NK-92 treated with Interleukin-12 subunit alpha and Interleukin-12 subunit beta, amount 100 ng/mL, for 24 hours (cell line): Measurements from ENCODE around the gene HMGA1.
"Not testable (repeated sequence)": the region's sequence is repeated elsewhere in the genome, so short reads cannot be mapped to it uniquely, and the experiment has no call there.

Experiments
- DNase-seq: peaks from one replicate; lab custom pipeline; 2025; lab: John Stamatoyannopoulos, UW

Gene HMGA1

DNA sequence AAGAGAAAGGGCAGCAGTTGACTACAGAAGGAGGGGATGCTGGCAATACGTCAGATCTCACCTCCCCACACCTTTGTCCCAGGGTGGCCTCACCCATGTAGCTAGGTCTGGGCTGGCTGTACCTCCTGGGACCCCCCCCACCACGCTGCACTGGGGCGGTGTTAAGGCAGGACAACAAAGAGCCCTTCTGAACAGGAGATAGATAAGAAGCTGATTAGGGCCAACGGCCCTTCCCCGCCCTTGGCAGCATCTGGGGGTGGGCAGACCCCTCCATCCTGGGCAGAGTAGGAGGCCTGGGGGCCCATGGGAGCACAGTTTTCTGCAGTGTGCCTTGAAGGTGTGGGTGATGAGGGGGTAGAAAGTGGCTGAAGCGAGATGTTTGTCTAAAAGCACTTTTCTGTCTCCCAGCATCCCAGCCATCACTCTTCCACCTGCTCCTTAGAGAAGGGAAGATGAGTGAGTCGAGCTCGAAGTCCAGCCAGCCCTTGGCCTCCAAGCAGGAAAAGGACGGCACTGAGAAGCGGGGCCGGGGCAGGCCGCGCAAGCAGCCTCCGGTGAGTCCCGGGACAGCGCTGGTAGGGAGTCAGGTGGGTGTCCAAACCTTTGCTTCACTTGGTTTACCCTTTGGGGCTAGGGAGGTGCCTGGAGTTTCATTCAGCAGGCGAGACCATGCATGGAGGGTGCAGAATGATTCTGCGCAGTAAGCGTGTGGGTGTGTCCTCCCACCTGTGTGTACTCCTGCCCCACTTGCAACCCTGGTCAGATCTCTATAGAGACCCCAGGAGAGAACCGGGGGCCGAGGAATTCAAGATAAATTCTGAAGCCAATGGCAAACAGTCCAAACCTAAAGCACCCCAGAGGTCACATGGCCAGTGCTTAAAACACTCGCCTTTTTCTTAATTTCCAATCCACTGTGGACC is 3.9 kb downstream of the HMGA1 start:
- DNase-seq: no peak

DNA sequence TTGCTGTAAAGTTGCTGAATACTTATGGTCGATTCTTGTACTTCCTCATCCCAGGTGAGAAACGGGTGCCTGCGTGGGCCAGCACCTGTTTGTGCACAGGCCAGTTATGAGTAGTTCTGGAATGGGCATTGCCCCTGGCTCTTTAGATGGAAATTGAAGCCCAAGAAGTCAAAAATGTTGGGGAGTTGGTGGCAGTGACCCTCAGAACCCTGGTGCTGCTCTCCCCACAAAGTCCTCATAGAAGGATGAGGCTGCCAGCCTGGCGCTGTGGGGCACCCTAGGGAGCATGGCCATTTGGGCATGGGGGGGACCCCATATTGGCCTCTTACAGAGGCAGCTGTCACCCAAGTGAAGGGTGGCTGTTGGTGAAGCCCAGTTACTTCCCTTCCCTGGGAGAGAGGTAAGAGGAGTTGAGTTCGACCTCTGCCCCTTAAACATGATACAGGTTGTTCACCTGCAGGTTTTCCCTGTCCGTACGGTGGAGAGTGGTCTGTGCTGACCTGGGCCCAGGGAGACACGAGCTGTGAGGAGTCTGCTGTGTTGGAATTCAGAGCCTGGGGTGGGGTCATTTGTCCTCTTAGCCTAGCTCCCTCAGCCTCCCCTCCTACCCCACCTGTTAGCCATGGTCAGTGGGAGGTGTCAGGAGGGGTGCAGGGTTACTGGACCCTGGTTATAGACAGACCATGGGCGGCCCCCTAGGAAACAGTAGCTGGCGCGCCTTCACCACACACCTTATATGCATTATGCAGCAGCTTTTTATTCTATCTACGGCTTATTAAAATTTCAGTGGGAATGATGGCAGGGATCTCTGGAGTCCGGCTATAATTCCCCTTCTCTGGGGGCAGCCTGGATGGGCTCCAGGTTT is 4.9 kb downstream of the HMGA1 start:
- no peak for DNase-seq

DNA sequence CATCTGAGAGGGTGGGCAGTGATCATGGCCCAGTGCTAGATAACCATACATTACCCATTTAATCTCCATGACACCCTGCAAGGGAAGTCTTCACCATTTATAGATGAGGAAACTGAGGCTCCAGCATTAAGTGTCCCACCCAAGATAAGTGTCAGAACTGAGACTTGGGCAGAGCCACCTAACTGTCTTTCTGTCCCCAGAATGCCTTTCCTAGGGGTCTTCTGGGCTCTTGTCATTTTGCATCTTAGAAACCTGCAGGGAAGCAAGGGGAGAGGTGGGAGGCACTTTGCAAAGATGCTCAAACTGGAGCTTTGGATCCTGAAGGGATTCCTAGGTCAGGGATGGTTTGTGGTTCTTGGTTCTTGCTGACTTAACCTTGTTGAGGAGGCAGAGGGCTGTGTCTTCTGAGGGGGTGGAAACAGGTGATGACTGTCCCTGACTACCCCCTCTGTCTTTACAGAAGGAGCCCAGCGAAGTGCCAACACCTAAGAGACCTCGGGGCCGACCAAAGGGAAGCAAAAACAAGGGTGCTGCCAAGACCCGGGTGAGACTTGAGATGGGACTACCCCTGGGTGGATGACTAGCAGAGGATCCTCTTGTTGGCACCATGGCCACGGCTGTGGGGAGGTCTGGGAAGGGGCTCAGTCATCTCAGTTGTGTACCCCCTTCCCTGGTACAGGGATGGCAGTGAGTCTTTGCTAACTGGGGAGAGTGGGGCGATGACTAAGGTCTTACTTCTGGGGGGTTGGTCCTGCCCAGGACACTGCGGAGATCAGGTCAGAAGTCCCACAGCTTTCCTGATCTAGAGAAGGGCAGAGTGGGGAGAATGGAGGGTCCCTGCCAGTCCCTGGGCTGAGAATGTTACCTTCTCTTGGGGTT is 5.8 kb downstream of the HMGA1 start:
- no peak for DNase-seq

DNA sequence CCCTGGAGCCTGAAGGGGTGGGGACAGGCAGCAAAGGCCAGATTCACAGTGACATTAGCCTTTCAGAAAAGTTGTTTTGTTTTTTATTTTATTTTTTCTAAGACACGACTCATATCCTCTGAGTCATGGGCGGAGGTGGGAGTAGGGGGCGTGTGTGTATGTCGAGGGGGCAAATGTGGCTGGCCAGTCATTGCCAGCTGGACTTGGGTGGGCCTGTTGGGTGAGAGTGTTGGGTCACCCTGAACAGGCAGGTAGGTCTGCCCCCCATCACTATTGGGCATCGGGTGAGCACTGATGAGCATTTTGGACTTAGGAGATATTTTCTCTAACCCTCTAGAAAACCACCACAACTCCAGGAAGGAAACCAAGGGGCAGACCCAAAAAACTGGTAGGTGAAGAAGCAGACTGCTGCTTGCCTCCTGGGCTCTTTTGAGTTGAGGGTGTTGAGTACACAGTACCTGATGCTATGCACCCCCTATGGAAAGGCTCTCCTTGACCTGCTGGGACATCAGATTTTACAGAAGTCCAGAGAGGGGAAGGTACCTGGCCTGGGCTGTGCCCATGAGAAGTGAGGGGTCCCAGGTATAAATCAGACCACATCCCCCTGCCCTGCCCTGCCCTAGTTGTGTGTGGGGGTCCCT is 6.6 kb downstream of the HMGA1 start:
- DNase-seq: peak; percentile 40

DNA sequence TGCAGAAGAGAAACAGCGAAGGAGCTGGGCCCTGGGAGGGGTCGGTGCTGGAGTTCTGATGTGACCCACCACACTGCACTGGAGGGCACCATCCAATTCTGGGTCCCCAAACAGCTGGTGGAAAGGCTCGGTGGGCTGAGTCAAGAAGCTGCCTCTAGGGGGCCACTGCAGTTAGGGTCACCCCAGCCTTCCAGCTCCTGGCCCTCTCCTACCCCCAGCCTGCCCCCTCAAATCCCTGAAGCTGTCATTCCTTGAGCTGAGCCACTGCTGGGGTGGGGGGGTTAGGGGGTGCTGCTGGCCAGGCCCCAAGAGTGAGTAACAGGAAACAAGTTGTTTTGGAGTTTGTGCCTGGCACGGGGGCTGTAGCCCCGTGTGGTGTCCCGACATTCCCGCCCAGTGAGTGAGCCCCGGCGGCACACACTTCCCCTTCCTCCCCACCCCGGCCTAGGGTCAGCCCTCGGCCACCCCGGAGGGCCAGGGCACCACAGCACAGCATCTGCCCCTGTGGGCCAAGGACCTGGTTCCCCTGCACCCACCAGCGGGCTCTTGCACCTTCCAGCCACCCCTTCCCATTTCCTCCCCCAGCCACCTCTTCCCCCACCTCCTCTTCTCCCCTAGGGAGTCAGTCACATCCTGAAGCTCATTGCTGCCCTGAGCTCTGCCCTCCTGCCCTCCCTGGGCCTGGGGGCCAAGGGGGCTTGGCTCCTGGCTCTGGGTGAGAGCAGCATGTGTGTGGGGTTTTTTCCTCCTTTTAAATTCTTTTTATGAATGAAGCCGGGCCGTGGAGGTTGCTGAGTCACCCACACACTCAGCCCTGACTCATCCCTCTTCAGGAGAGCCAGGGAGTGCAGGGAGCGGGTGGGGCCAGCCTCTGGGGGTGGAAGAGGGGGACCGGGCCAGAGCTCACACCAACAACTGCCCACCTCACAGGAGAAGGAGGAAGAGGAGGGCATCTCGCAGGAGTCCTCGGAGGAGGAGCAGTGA is 7.5 kb downstream of the HMGA1 start:
- peak; percentile 58 for DNase-seq

DNA sequence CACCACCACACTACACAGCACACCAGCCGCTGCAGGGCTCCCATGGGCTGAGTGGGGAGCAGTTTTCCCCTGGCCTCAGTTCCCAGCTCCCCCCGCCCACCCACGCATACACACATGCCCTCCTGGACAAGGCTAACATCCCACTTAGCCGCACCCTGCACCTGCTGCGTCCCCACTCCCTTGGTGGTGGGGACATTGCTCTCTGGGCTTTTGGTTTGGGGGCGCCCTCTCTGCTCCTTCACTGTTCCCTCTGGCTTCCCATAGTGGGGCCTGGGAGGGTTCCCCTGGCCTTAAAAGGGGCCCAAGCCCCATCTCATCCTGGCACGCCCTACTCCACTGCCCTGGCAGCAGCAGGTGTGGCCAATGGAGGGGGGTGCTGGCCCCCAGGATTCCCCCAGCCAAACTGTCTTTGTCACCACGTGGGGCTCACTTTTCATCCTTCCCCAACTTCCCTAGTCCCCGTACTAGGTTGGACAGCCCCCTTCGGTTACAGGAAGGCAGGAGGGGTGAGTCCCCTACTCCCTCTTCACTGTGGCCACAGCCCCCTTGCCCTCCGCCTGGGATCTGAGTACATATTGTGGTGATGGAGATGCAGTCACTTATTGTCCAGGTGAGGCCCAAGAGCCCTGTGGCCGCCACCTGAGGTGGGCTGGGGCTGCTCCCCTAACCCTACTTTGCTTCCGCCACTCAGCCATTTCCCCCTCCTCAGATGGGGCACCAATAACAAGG is 8.5 kb downstream of the HMGA1 start:
- DNase-seq: not testable (repeated sequence)

DNA sequence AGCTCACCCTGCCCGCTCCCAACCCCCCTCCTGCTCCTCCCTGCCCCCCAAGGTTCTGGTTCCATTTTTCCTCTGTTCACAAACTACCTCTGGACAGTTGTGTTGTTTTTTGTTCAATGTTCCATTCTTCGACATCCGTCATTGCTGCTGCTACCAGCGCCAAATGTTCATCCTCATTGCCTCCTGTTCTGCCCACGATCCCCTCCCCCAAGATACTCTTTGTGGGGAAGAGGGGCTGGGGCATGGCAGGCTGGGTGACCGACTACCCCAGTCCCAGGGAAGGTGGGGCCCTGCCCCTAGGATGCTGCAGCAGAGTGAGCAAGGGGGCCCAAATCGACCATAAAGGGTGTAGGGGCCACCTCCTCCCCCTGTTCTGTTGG is 9.1 kb downstream of the HMGA1 start:
- DNase-seq: not testable (repeated sequence)

DNA sequence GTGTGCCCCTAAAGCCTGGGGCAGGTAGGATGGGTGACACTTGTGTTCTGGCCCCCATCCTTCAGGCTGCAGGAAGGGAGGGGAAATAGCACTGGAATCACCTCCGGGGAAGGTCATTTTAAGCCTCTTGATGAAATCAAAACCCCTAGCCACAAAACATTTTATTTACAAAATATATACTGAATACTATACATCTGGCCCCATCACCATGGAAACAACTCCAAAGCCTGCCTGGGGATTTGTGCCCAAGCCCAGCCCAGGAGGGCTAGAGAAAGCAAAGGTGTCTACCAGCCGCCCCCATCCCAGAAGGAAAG is 9.5 kb downstream of the HMGA1 start:
- DNase-seq: no peak

DNA sequence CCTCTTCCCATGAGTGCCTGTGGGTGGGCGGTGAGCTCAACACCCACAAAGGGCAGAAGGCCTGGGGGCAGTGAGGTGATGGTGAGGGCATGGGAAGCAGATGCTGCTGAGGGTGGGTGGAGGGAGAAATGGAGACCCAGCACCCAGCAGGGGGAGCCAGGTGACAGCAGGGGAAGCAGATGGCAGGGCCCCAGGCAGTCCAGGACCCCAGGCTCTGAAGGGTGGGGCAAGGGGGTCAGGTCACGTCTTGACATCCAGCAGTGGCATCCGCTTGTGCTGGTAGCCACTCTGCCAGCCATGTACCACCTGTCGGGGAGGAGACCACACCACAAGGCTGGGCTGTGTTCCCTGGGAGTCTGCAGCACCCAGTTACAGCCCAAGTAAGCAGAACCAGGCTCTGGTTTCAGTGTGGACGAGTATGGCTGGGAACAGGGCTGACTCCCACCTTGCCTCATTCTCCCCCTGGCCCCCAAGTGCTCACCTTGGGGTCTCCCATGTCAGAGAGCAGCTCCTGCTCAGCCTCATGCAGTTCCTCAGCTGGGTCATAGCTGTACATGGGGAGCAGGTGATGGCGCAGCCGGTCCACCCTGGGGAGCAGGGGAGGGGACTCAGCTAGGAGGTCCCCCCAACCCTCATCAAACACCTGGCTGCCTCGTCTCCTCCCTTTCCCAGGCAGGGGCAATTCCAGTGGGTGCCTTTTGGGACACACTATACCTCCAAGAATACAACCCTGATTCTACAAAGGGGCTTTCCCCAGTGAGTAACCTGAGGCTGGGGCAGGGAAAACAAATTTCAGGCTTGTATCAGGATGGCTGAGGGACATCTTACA is 10.1 kb downstream of the HMGA1 start:
- no peak for DNase-seq

DNA sequence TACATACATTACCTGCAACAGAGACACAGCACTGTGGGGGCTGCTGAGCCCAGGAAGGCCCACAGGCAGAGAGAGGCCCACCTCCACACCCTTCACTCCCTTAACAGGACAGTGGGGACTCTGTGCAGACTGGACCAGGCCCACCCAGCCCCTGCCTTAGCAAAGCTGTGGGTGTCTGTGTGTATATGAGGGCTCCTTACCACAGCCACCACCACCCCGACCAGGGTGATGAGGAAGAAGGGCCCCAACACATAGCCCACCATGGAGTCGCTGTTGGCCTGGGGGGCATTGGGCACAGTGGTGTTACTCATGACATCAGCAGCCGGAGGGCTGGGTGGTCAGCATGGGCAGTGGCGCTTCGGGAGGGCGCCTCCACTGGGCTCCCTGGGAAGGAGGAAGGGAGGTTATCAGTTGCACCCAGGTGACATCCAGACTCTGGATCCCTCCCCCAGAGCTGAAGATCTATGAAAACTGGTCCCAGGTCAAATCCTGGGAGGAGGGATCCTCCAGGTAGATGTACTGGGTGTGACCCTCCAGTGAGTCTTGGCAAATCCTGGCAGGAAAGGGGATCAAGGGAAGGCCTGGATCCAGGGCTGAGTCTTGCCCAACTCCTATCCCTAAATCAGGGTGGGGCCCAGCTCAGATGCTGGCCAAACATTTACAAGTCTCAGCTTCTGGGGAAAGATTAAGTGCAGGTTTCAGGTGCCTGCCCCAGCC is 11.0 kb downstream of the HMGA1 start:
- no peak for DNase-seq

DNA sequence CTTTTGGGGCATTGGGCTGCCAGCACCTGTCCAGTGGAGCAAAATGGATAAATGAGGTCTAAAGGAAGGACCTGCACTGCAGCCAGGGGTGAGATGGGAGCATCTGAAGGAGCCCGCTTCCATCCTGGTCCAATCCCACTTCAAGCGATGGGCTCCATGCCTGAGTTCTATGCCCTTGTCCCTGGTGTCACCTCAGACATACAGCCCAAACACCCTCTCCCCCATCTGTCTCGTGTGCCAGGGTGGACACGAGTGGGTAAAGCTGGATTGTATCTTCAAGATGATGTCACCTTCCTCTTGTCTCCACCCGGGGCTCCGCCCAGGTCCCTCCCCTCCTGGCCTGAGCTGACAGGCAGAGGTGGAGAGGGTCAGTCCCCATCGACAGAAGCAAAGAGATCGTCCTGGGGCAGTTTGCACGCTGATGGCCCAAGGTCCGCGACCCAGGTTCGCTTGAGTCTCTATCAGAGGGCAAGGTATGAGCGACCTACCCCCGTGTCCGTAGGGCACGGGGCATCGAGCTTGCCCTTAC is 11.6 kb downstream of the HMGA1 start:
- peak; percentile 51 for DNase-seq

DNA sequence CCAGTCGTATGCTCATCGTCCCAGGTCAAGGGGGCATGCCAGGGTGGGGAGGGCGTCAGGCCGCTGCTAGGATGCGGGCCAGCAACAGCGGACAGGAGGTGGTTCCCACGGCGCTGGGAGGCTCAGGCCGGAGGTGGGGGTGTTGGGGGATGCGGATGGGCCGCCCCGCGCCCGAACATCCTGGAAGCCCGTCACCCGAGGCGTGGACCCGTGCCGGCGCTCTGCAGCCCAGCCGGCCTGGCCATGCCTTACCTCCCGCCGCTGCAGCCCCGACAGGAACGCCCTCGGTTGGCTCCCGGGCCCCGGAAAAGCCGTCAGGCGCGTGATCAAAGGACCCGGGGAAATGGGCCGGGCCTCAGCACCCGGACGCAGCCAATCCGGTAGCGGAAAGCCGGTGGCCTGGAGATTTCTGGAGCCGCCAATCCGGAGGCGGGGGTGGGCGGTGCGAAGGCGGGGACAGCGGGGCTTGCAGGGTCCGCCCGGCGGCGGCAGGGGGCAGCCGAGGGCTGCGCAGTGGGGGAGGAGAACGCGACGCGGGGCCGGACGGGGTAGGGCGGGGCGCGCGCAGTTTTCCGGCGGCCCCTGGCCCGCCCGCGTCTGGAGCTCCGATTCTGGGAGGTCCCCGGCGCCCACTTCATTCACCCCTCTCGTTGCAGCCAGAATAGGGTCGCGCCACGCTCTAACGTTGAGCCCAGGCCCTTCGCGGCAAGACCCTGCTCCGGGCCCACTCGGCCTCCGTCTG is 12.2 kb downstream of the HMGA1 start, which contains the start of gene SMIM29:
Gene SMIM29 (minus strand): TSS at position 280 of the 742 bp plus-strand sequence. CDS start 1,215 bp downstream, outside the sequence.
- DNase-seq: peak; percentile 95

DNA sequence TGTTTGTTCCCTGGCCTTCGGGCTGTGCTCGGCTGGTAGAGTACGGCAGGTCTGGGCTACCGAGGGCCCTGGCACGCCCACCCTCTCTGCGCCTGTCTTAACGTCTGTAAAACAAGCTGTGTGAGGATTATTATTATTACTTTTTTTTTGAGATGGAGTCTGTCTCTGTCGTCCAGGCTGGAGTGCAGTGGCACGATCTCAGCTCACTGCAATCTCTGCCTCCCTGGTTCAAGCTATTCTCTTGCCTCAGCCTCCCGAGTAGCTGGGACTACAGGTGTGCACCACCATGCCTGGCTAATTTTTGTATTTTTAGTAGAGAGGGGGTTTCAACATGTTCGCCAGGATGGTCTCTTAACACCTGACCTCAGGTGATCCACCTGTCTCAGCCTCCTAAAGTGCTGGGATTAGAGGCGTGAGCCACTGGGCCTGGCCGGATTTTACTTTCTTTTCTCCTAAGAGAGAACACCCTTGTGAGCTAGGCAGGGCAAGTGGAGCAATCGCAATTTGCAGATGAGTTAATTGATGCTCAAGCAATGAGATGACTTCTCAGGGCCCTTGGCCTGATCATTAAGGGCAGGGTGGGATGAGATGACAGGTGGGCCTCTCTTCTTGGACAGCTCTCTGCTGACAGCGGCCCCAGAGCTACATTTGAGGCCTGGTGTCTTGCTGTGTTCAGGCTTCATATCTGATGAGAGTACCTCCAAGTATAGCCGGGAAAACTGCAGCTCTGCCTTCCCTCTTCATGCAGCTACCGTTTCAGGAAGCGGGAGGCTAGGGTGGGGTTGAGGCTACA is 13.0 kb downstream of the HMGA1 start:
- DNase-seq: no peak

DNA sequence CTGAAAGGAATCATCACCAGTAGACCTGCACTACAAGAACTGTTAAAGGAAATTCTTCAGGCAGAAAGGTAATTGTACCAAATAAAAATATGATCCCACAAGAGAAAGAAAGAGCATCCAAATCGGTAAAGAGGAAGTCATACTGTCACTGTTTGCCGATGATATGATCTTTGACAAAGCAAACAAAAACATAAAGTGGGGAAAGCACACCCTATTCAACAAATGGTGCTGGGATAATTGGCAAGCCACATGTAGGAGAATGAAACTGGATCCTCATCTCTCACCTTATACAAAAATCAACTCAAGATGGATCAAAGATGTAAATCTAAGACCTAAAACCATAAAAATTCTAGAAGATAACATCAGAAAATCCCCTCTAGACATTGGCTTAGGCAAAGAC is 15.7 kb downstream of the HMGA1 start:
- DNase-seq: not testable (repeated sequence)

DNA sequence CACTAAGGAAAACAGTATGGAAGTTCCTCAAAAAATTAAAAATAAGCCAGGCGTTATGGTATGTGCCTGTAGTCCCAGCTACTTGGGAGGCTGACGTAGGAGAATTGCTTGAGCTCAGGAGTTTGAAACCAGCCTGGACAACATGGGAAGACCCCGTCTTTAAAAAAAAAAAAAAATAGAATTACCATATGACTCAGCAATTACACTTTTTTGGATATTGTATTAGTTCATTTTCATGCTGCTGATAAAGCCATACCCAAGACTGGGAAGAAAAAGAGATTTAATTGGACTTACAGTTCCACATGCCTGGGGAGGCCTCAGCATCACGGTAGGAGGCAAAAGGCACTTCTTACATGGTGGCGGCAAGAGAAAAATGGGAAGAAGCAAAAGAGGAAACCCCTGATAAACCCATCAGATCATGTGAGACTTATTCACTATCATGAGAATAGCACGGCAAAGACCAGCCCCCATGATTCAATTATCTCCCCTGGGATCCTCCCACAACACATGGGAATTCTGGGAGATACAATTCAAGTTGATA is 22.9 kb downstream of the HMGA1 start:
- no peak for DNase-seq
